Hair follicle dermal papilla cell (primary cell): ENCODE measurements around the gene ANKRD34C. TPM values are rescaled to one million over a fixed set of nuclear protein-coding genes. Genes with fewer than 3 reads are reported as not detected.

Source experiments
- total RNA-seq: library from RNA; depleted of rRNA; stranded (reverse); fragments of >200 nt; gene quantifications from 2 replicates; pipeline ENCODE4 v1.2.3, GENCODE V29; 2012

Gene ANKRD34C
- total RNA-seq, result not detected in 2 replicates

DNA sequence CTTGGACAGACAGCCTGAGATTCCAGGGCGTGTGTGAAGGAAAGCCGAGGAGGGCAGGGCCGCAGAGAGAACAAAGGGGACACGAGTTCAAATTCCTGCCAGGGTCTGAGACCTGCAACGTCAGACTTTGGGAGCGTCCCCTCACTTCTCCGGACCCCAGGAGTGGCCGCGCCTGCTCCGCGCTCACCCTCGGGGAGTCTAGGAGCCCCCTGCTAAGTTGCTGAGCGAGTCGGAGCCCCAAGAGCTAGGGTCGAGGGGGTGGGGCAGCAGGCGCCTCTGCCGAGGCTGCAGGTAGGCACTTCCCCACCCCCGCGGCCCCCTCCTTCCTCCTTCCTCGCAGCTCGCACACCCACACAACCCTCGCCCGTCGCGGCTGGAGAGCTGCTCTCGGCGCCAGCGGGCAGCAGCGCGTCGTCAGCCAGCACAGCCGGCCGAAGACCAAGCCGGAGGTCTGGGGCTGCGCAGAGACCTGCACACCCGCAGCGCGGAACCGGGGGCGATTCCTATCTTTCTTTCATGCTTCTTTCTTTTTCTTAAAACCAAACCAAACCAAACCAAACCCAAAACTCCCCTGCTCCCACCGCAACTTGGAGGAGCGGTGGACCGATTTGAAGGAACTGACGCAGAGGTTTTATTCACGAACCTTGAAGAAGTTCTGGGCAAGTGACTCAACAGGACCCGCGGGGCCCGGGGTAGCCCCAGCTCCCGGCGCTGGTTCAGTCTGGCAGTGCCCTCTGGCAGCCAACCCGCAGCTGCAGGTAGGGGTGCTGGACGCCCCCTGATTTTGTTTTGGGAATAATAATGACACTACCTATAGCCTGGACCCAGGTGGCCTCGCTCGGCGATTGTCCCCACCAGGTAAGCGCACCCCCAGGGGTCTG is at the start of gene ANKRD34C:
Gene ANKRD34C (plus strand): TSS at position 352 of the 881 bp plus-strand sequence. CDS start 10,563 bp downstream, outside the sequence.

DNA sequence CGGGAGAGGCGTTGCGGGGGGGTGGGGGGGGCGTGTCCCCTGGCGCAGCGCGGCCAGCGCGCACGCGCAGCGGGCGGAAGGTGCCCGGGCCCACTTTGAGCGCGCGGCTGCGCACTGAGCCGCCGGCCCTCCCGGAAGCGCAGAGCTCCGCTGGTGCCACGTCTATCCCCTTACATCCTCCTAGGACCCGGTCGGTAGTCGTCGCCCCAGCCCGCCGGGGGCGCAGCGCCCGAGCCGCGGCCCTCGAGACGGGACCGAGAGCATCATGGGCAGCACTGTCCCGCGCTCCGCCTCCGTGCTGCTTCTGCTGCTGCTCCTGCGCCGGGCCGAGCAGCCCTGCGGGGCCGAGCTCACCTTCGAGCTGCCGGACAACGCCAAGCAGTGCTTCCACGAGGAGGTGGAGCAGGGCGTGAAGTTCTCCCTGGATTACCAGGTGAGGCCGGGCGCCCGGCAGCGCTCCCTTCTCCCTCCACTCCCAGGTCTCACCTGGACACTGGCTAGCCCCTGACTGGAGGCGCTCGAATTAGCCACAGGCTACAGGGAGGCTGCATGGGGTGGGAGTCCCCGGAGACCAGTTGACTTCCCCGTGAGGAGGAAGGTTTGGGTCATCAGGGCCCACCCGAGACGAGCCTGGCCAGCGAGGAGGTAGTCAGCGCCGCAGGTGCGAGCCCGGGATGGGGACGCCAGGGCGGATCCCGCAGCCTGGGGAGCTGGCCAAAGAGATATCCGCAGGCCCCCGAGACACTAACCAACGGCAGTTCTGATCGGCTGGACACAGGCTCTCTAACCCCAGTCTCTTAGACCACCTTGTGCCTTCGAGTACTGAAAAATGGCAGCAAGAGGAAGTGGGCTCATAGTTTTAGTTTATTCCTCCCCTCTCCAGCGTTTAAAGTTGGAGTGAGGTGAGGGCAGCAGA is 28.7 kb downstream of the ANKRD34C start, which contains the start of gene TMED3:
Gene TMED3 (plus strand): TSS at position 128 of the 916 bp plus-strand sequence. CDS start 138 bp downstream, at position 266.

Other genes starting within 250 kb of the ANKRD34C start
- not detected in 2 replicates for gene RASGRF1, start 191.9 kb upstream of the ANKRD34C start, total RNA-seq
- 129 and 147 TPM in 2 replicates for gene TMED3, start 28.4 kb downstream of the ANKRD34C start, total RNA-seq
- 7.1 and 7.2 TPM in 2 replicates for gene MINAR1, start 149.6 kb downstream of the ANKRD34C start, total RNA-seq